Activated T-cell treated with anti-CD3 and anti-CD28 coated beads, Interleukin-2, amount 50 U/mL, for 48 hours (primary cell): ENCODE results near the gene HPX.
A peak's percentile ranks its signal among the peaks of the same experiment; 100 is the strongest.

Experiments used
- DNase-seq, 2 experiments: peaks; one replicate each; pipeline ENCODE4 v3.0.0-alpha.2; 2020

The HPX gene

DNA sequence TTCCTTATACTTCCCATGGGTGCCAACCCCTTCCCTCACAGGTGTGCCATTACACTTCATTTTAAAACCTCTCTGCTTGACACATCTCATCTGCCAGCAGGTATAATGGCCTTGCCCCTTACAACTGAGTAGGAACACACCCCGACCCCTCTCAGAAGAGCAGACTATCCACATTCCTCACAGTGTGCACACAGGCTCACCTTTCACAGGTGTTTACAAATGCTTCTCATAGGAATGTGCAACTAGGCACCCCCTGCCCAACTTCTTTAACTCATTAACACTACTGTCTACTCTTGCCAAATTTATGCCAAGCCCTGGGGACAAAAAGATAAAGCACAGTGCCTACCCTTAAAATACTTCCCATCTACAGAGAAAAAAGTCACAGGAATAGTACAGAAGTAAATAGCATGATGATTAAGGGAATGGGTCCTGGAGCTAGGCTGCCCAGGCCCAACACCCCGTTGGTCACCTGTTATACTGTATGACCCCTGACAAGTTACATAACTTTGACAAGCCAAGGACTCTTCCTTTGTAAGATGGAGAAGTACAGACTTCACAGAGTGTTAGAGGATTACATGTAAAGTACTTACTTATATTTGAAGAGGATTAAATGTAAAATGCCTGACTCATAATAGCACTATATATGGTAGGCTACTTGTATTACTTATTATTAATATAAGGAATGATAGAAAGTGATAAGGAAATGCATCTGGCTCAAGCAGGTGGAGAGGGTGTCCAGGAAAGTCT is 17.7 kb upstream of the HPX start:
- DNase-seq: no peak

DNA sequence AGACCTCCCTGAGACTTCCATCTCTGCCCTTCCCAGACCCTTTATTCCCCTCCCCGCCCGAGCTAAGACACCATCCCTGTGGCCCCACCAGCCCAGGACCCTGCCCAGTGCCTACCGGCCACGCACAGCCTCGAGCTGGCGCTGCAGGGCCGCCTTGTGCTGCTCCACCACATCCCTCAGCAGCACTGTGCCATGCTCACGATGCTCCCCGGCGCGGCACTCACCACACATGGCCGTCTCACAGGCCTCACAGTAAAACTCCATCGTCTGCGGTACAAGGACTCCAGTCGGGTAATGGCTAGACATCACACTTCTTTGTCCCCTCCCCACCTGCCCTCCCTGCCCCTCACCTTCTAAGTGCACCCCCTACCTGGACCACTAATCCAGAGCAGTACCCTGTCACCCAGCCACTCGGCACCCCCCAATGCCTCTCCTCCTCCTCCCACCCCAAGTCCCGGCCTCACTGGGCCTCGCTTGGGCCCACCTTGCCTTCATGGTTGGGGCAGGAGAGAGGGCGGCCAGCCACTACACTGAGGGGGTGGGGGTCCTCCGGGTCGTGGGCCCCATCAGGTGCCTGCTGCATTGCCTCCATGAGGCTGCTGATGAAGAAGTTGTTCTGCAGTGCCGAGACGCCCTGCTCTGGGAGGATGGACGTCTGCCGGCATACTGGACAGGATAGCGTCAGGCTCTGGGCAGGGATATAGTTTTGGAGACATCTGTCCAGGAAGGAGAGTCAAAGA is 17.0 kb upstream of the HPX start:
- DNase-seq: no peak

DNA sequence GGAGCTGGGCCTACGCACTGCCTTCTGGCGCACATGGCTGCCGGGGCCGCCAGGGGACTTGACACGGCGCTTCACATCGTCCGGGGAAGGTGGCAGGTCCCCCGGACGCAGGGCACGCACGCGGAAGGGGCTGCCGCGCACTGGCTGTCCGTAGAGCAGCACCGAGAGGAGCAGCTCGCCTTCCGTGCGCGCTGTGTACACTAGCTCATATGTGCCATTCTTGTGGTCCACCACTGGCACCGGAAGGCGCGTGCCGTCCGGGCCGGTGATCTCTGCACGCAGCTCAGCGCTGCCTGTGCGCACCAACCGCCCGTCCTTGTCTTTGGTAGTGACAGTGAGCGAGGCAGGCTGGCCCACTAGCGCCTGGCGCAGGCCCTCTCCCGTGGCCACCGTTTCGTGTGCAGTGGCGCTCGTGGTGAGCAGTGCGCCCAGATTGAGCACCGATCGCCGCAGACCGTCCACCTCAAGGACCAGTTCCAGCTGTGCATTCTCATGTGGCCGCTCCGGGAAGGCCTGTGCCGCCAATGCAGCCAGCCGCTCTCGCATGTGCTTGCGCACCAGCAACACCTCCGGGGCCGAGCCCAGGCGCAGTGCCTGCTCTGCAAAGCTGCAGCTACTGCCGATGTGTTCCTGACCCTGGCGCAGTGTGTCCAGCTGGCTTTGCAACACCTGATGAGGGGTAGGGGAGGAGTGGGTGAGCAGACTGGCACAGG is 15.7 kb upstream of the HPX start:
- DNase-seq: no peak

DNA sequence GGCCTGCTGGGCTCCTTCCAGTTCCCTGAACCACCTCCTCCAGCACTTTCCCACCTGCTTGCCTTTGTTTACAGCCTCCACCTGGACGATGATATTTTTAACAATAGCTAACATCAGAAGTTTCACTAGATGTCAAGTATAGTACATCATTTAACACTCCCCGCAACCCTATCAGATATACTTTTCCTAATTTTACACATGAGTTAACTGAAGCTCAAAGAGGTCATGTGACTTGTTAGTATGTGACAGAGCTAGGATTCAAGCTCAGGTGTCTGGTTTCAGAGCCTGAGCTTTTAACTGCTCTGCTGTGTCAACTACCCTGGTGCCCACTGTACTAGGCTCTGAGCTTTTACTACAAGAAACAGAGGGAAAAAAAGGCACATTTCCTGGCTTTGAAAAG is 14.3 kb upstream of the HPX start:
- DNase-seq: no peak

DNA sequence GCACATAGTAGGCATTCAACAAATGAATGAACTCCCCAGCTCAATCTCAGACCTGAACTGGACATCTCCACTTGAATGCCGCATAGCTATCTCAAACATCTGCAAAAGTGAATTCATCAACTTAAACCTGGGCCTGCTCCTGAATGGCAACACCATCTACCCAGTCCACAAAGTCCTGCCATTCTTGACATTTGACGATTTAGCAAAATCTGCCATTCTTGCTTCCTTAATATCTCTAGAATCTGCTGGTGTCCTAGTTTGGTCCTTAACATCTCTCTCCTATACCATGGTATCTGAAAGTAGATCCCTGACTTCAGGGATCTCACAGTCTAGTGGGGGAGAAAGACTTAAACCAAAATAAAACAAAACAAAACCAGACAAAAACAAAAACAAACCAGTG is 12.4 kb upstream of the HPX start:
- DNase-seq: no peak

DNA sequence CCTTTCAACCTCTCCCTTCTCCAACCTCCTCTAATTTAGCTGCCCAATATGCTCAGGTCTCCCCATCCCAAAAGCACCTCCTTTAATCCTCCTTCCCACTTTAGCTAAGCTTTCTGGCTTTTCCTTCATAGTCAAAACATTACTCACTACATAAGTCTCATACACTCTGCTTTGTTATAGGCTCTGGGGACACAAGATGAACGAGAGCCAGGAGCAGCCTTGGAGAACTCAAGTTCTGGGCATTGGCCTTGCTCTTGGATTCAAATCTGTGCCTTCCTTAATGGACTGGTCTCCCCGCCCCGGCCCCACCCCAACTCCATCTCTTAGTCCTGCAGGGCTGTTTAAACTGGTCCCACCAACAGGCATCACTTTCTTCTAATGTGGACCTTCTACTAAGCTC is 11.4 kb upstream of the HPX start:
- no peak for DNase-seq

DNA sequence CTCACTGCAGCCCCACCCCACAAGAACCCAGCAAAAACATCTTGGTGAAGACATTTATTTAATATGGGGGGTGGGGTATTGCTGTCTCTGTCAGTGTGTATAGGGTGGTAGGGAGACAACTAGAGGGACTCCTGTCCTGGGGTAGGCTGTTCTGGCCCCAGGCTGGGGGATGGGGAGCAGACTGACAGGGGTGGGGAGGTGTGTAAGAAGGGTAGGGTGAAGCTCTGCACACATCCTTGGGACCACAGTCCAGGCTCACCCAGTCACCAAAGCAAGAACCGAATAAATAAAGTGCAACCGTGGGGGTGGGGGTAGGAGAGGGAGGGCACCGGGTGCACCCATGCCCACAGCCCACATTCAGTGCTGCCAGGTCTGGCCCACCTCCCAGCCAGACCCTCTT is 7.8 kb upstream of the HPX start:
- DNase-seq: no peak

DNA sequence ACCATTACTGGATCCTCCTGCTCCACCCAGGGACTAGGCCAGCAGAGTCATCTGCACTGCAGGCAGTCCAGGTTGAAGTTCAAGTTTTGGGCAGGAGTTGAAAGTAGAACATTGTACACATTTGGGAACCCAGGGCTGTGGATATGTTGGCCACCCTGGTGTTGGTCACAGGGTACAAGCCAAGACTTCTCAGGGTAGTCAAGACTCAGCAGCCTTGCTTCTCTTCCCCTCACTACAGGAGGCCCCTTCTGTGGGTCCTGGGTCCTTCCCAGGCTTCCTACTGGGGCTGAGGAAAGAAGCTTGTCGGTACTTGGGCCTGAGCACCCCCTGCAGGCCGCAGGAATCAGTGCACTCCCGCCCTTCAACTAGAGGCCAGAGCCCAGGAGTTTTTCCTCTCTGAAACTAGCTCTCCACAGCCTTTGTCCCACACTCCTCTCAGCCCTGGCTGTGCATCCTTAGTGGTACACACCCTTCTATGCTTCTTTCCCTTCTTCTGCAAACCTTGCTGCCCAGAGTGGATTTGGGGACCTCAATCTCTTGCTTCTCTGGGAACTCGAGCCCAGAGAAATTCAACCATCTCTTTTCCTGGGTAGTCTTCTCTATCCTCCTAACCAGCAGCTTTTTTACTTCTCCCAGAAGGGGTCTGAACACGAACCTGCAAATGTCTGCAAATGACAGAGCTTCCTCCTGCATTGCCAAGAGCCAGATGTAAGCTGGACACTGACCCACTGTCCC is 2.6 kb upstream of the HPX start:
- peak; percentile 68 to 70 for DNase-seq

DNA sequence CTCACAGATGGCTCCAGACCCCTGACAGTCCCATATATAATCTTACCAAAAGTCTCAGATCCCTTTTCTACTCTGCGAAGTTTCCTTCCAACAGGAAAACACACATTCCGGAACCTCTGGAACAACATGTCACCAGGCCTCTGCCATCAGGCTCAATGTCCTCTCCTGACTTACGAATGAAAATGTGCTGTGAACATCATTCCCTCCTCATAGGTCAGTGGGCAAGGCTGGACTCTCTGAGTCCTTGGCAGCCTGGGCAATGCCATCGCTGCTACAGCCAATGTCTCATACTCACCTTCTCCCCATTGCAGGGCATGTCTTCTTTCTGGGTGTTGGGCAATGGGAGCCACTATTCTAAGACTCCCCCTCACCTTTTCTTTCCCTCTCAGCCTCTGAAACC is 1.7 kb upstream of the HPX start:
- DNase-seq: no peak

DNA sequence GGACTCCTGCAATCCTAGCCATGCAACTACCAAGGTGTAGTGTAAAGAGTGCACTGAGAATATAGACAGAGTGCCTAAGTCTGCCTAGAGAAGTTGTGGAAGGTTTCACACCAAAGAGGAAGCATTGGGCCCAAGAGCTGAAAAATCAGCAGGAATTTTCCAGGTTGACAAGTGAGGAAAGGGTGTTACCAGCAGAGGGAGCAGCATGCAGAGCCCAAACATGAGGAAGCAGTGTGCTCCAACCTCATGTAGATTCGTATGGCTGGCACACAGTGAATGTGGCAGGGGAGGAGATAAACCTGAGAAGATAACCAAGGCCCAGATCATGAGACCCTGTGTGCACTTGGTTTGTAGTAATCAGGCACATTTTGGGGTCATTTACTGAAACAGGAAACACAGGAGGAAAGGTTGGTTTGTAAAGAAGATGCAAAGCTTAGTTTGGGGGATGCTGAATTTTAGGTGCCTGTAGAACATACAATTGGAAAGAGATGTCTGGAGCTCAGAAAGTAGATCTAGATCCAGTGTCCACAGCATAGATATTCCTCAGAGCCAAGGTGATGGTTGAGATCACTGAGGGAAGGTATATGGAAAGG is 1.7 kb downstream of the HPX start:
- peak; percentile 48 to 53 for DNase-seq

DNA sequence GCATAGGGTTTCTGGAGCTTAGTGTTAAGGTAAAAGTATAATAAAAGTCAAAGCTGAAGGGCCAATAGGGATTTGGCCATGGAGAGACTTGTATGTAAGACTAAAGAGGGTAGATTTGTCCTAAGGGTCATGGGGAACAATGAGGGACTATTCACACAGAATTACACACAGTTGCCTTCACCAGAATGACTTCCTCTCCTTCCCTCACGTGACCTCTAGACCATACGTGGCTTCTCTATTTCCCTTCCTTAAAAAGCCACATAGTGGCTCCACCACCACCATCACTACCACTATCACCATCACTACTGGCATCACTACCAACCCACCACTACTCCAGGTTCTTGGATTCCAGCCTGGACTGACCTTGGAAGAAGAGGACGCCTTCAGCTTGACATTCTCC is 2.8 kb downstream of the HPX start:
- DNase-seq: no peak

DNA sequence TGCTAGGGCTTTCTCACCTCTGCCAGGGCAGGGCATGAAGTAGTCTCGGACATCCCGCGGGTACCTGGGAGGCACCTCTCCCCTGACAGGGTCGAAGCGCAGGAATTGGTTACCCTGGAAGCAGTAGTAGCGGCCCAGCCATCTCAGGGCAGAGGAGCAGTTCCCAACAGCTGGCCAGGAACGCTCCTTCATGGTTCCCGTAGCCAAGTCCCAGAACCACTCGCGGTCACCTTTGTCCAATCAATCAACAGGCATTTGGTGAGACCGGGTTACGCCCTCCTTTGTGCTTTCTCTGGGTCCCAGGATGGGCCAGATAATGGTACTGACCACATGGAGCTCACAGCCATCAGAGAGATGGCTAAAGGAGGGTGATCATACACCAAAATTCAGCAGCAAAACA is 3.4 kb downstream of the HPX start:
- DNase-seq: no peak

DNA sequence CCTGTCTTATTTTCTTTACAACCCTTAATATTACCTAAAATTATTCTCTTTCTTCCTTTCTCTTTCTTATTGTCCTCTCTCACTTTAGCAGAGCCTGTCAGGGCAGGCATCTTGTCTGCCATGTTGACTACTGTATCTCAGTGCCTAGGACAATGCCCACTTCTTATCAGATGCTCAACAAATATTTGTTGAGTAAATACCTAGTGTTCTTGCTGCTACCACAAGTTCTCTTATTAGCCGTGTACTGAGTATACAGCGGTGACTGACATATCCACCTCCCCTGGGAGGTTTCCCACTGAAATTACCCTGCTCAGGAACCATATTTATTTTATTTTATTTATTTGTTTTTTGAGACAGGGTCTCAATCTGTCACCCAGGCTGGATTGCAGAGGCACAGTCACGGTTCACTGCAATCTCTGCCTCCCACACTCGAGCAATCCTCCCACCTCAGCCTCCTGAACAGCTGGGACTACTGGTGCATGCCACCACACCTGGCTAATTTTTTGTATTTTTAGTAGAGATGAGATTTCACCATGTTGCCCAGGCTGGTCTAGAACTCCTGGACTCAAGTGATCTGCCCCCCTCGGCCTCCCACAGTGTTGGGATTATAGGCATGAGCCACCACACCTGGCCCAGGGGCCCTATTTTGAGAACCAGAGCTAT is 6.7 kb downstream of the HPX start:
- DNase-seq: no peak

DNA sequence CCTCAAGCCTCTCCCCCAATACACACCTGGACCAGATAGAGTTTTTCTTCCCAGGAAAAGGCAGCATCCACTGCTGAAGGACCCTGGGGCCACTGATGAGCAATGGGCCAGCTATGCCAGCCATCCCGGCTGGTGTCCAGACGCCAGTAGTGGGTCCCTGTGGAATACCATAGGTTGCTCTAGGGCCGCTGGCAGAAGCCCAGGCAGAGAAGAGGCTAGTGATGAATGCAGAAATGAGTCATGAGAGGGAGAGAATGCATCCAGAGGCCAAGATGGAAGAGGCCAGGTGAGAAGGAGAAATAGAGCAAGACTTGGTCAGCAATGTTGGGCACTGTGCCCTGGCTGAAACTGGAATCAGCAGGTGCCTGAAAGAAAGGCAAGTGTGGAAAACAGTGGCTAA is 8.9 kb downstream of the HPX start:
- DNase-seq: no peak

DNA sequence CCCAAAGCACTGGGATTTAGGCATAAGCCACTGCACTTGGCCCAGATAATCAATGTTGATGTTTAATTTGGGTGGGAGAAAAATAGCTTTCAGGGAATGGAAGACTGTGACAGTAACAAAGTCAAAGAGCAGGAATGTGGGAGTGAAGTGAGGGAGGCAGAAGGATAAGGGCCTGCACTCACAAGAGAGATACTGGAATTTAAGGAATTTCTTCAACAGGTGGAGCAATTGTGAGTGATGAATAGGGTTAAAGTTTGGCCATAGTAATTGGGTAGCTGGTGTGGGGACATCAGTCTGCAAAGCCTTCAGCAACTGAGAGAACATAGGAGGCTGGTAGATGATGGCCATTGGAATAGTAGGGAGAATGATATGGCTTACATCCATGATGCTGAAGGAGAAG is 13.3 kb downstream of the HPX start:
- DNase-seq: no peak

DNA sequence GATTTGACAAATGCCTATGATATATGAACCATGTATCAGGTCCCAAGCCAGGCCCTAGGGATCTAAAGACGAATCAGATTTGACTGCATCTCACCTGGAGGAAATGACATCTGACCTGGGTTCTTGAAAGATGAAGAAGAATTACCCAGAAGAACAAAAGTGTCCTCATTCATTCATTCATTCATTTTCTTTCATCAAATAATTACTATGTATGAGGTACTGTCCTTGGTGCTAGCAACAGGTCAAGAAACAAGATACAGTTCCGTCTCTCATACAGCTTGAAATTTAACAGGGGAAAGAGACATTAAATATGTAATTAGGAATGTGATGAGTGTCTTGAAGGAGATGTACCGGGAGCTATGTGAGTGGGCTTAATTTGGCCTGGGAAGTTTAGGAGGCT is 20.1 kb downstream of the HPX start:
- DNase-seq: no peak

DNA sequence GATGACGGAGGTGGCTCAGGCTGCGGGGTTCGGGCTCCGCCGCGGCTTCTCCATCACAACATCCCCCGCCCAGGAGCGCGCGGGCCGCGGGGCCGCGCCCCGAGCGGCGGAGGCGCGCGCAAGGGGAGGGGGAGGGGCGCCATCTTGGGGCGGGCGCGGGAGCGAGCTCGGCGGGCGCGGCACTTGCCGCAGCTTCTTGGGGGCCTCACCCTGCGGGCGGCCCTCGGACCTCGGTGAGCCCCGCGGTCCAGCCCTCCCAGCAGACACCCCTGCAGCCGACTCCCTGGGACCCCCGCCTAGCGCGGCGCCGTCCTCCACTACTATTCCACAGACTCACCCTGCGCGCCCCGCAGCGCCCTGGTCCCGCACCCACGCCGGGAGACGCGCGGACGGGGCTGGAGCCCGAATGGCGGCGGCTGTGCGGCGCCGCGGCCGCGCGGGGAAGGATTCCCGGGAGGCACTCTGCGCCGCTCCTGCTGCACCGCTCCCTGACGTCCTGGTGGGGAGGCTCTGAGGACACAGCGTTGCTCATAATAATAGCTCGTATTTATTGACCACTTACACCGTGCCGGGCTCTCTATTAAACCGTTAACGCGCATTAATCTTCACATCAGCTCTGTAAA is 21.7 kb downstream of the HPX start, which contains the start of gene APBB1:
TSS of gene APBB1 (minus strand) at position 86 of the 623 bp plus-strand sequence. CDS start 7,747 bp downstream, outside the sequence.
- peak; percentile 80 to 84 for DNase-seq

DNA sequence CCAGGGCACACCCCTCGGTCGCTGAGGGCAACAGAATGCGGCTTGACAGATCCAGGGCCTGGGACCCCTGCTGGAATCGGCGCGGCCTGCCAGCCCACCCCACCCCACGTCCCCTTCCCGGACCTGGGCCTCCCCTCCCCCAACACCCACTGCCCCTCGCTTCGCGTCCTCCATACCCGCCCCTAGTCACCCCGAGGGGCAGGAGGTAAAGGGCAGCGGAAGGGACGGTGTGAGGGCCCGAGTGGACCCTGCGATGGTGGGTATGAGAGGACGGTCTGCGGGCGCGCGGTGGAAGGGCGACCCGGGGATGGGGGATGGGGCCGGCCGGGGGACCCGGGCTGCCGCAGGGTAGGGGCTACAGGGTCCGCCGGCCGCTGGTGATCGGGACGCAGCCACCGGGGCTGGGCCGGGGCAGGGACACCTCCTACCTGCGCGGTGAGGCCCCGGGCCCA is 22.2 kb downstream of the HPX start:
- DNase-seq: peak in 1 of 2 experiments; percentile 48

DNA sequence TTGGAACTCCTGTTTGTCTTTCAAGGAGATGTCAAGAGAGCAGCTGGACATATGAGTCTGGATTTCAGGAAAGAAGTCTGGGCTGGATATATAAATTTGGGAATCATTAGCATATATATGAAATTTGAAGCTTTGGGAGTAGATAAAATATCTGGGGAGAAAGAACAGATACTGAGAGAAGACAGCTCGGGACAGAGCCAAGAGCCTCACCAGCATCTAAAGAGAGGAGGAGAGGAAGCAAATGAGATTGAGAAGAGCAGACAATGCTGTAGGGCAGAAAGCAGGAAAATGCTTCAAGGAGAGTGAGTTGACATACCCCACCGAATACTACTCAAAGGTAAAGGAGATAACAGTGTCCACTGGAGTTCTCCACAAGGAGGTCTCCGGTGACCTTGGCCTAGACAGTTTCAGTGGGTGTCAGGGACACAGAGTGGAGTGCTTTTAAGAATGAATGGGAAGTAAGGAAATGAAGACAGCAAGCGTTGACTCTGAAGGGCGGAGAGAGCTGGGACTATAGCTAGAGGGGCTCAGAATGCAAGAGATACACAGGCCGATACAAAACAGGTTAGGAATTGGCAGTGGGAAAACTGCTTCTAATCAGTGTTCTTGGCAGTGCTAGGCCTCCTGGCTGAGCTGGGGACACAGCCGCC is 22.8 kb downstream of the HPX start:
- no peak for DNase-seq

DNA sequence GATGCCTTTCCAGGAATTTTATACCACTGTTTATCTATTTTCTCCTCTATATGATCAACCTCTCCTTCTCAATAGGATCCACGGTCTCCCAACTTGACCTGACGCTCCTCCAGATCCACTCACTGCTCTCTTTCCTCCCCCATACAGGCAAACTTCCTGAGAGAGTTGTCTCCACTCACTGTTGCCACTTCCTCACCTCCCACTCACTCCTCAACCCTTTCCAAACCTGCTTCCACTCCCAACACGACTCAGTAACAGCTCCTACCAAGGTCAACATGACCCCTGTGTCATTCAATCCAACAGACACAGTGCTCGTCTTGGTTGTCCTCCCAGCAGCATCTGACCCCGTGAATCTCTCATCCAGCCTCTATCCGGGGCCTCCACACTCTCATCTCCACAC is 25.0 kb downstream of the HPX start:
- DNase-seq: no peak

DNA sequence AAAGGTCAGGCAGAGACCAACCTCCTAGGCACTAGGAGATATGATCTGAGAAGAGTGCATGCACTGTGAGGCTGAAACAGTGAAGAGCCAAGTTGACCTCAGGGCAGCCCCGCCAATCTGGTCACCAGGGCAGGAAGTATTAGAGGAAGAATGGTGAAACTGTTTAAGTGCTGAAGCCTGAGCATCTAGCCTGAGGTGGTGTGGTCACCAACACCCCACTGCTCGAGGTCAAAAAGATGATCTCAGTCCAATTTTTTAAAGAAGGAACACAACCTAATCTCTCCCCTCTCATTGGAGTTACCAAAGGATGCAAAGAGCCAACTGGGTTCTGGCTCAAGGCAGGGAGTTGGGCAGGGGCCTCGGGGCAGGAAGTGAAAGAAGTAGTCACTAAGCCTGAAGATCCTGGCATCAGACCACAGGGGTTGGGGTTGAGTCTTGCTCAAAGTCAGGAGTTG is 25.9 kb downstream of the HPX start:
- peak; percentile 59 to 64 for DNase-seq
